WTC11 (cell line): ENCODE data around the gene SUN2. TPM values are rescaled to one million over a fixed set of nuclear protein-coding genes. Genes with fewer than 3 reads are reported as not detected.
A peak's percentile ranks its signal among the peaks of the same experiment; 100 is the strongest.

Experiments used
- ATAC-seq: fragments of 200-7000 bp; cut with Tn5 transposase; 2 replicates; pipeline ENCODE4 v1.10.0; 2021; ENCODE audit warnings: mild to moderate bottlenecking, moderate library complexity
- CTCF ChIA-PET: fragments of 300-600 bp; sonication (Branson Sonifier 250); formaldehyde crosslinking; loops from one replicate; lab custom pipeline; 2021; ENCODE audit warnings: antibody characterized with exemption; lab: Charles Lee
- POLR2A ChIA-PET: fragments of 350-600 bp; sonication (Branson Sonifier 250); formaldehyde crosslinking; loops from one replicate; lab custom pipeline; 2021; ENCODE audit warnings: antibody characterized with exemption; lab: Charles Lee
- DNase-seq: peaks from one replicate; pipeline ENCODE4 v3.0.0; 2021; ENCODE audit warnings: low spot score
- H3K27ac Mint-ChIP-seq: 2 replicates; pipeline ENCODE4 v1.8.0; 2021; ENCODE audit warnings: mixed read lengths
- H3K27me3 Mint-ChIP-seq: 2 replicates; pipeline ENCODE4 v1.8.0; 2021; ENCODE audit warnings: low read depth, mild to moderate bottlenecking, moderate library complexity, mixed read lengths
- H3K36me3 Mint-ChIP-seq: 2 replicates; pipeline ENCODE4 v1.8.0; 2021; ENCODE audit warnings: mixed read lengths
- H3K4me1 Mint-ChIP-seq: 2 replicates; pipeline ENCODE4 v1.8.0; 2022; ENCODE audit warnings: mixed read lengths
- H3K4me3 Mint-ChIP-seq: 2 replicates; pipeline ENCODE4 v1.8.0; 2021; ENCODE audit warnings: mild to moderate bottlenecking, moderate library complexity, mixed read lengths
- H3K9me3 Mint-ChIP-seq: 2 replicates; pipeline ENCODE4 v1.8.0; 2021; ENCODE audit warnings: mixed read lengths
- EMX1 ChIP-seq: fragments of 250-450 bp; sonication (Bioruptor Pico); IDR thresholded peaks from 2 replicates; pipeline ENCODE4 v1.8.0; 2021; ENCODE audit warnings: mild to moderate bottlenecking
- JAZF1 ChIP-seq: fragments of 250-450 bp; sonication (Bioruptor Pico); IDR thresholded peaks from 2 replicates; pipeline ENCODE4 v1.9.0; 2021; ENCODE audit warnings: moderate library complexity, mild to moderate bottlenecking, inconsistent platforms
- JUN ChIP-seq: sonication (generic); formaldehyde crosslinking; IDR thresholded peaks from 2 replicates; pipeline ENCODE4 v1.8.0; 2023; ENCODE audit warnings: mild to moderate bottlenecking, missing genetic modification reagents
- RORB ChIP-seq: fragments of 250-450 bp; sonication (Bioruptor Pico); IDR thresholded peaks from 2 replicates; pipeline ENCODE4 v1.9.0; 2021; ENCODE audit warnings: mild to moderate bottlenecking
- SP1 ChIP-seq: sonication (generic); formaldehyde crosslinking; conservative IDR thresholded peaks from 2 replicates; pipeline ENCODE4 v1.8.1; 2022; ENCODE audit warnings: missing genetic modification reagents
- ZNF232 ChIP-seq: sonication (generic); formaldehyde crosslinking; IDR thresholded peaks from 2 replicates; pipeline ENCODE4 v1.8.0; 2022; ENCODE audit warnings: mild to moderate bottlenecking, missing genetic modification reagents
- total RNA-seq: library from RNA; stranded (reverse); gene quantifications from 3 replicates; pipeline ENCODE4 v1.2.3, GENCODE V29; 2021
- TF ChIP-seq, protein P1 (sequence below): sonication (generic); formaldehyde crosslinking; IDR thresholded peaks from 2 replicates; pipeline ENCODE4 v1.8.0; 2022; ENCODE audit warnings: mild to moderate bottlenecking, missing genetic modification reagents
- TF ChIP-seq, protein P2 (sequence below): sonication (generic); formaldehyde crosslinking; IDR thresholded peaks from 2 replicates; pipeline ENCODE4 v1.8.1; 2023; ENCODE audit warnings: mild to moderate bottlenecking, missing genetic modification reagents
- TF ChIP-seq, protein P3 (sequence below): fragments of 250-450 bp; sonication (Bioruptor Pico); IDR thresholded peaks from 2 replicates; pipeline ENCODE4 v1.9.0; 2021; ENCODE audit warnings: mild to moderate bottlenecking
- TF ChIP-seq, protein P4 (sequence below): sonication (generic); formaldehyde crosslinking; conservative IDR thresholded peaks from 2 replicates; pipeline ENCODE4 v1.8.1; 2022; ENCODE audit warnings: mild to moderate bottlenecking, missing genetic modification reagents
- TF ChIP-seq, protein P5 (sequence below): sonication (generic); formaldehyde crosslinking; IDR thresholded peaks from 2 replicates; pipeline ENCODE4 v1.8.1; 2022; ENCODE audit warnings: mild to moderate bottlenecking, moderate library complexity, missing genetic modification reagents

Gene SUN2
- total RNA-seq, 1 experiment from 2014 or later, result 30.1 TPM

DNA sequence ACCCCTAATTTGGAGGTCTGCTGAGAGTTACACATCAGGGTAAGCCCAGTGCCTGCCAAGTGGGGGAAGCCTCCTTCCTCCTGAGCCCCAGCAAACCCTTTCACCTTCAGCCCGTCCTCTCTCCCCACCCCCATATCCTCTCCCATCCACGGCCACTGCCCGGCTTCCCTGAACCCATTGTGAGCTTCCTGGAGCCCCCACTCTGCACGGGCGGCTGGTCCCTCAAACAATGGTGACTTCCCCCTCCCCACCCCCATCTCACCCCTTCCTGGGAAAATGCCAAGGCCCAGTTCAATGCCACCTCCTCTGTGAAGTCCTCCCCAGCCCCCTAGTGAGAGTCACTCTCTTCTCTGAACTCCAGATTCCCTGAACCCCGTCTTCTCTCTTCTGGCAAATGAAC is 20.3 kb upstream of the SUN2 start:
- no peak for ATAC-seq
- no peak overlapping the region for H3K27ac Mint-ChIP-seq
- TF ChIP-seq JAZF1 (CRISPR knock-in tag) (no peak), SP1 (CRISPR knock-in tag) (no peak), RORB (CRISPR knock-in tag) (no peak)
- TF ChIP-seq, protein P1, sequence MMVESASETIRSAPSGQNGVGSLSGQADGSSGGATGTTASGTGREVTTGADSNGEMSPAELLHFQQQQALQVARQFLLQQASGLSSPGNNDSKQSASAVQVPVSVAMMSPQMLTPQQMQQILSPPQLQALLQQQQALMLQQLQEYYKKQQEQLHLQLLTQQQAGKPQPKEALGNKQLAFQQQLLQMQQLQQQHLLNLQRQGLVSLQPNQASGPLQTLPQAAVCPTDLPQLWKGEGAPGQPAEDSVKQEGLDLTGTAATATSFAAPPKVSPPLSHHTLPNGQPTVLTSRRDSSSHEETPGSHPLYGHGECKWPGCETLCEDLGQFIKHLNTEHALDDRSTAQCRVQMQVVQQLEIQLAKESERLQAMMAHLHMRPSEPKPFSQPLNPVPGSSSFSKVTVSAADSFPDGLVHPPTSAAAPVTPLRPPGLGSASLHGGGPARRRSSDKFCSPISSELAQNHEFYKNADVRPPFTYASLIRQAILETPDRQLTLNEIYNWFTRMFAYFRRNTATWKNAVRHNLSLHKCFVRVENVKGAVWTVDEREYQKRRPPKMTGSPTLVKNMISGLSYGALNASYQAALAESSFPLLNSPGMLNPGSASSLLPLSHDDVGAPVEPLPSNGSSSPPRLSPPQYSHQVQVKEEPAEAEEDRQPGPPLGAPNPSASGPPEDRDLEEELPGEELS (CRISPR knock-in tag), result no peak
- H3K27me3 Mint-ChIP-seq, result no peaks in the 10 kb centered on the region
- ChIA-PET POLR2A (no interaction called here), CTCF (interaction anchor here (1.0 to 2.1 kb wide), 4 partner anchors 10 to 338 kb away, joined by 3 to 9 read pairs (median 6); no protein-coding TSS in a partner anchor)
- no peaks in the 10 kb centered on the region for H3K9me3 Mint-ChIP-seq
- no peak for DNase-seq
- H3K36me3 Mint-ChIP-seq, result no peaks in the 10 kb centered on the region
- peaks cover 17% of the 10 kb centered on the region for H3K4me1 Mint-ChIP-seq
- no peak overlapping the region for H3K4me3 Mint-ChIP-seq

DNA sequence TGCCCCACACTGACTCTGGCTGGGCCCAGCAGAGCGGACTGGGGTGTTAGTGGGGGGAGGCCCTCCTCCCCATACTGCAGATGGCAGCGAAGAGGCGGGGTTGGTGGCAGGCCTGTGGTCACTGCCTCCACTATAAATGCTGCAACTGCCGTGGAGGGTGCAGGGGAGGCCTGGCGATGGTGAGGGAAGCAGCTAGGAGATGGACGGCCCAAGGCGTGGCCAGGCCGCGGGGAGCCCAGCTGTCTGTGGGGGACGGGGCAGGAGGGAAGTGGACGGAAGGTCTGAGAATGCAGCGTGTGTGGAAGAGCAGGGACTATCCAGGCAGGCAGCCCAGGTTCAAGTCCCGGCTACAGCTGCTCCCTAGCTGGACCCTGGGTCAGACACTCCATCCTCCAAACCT is 19.9 kb upstream of the SUN2 start:
- no peak for ATAC-seq
- Mint-ChIP-seq H3K36me3 (no peaks in the 10 kb centered on the region), H3K4me3 (no peak overlapping the region), H3K4me1 (peaks cover 17% of the 10 kb centered on the region), H3K27me3 (no peaks in the 10 kb centered on the region), H3K27ac (peak overlapping the region; percentile 69; the same call in 1 of the 2 replicates), H3K9me3 (no peaks in the 10 kb centered on the region)
- TF ChIP-seq, protein P2, sequence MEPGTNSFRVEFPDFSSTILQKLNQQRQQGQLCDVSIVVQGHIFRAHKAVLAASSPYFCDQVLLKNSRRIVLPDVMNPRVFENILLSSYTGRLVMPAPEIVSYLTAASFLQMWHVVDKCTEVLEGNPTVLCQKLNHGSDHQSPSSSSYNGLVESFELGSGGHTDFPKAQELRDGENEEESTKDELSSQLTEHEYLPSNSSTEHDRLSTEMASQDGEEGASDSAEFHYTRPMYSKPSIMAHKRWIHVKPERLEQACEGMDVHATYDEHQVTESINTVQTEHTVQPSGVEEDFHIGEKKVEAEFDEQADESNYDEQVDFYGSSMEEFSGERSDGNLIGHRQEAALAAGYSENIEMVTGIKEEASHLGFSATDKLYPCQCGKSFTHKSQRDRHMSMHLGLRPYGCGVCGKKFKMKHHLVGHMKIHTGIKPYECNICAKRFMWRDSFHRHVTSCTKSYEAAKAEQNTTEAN, result no peak
- TF ChIP-seq JUN (CRISPR knock-in tag), result no peak
- POLR2A ChIA-PET, result no interaction called here
- CTCF ChIA-PET, result interaction anchor here (1.0 to 2.1 kb wide), 4 partner anchors 10 to 338 kb away, joined by 3 to 9 read pairs (median 6); no protein-coding TSS in a partner anchor
- DNase-seq, result no peak

DNA sequence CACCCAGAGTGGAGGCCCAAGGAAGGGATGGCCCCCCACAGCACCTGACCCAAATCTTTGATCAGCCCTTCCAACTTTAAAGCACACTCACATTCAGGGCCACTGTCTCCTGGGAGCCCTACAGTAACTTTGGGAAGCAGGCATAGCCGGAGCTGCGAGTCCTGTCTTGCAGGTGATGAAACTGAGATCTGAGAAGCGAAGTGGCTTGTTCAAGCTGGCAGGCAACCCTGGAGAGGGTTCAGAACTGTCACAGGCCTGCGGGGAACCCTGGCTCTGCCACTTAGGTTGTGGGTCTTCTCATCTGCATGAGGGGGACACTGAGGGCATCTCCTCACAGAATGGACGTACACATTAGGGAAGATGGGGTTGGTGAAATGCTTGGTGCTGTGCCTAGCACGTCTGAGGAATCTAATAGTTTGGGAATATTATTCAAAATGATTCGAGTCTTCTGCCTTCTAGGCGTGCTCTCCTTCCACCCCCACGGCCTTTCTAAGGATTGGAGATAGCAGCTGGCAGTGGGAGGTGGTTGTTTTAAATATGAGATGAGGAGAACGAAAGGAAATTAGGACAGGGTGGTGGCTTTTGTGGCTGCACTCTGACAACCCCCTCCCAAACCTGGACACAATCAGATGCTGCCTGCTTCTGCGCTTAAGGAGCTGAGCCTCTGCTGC is 18.8 kb upstream of the SUN2 start:
- Mint-ChIP-seq H3K9me3 (no peaks in the 10 kb centered on the region), H3K4me1 (peaks cover 17% of the 10 kb centered on the region), H3K4me3 (no peak overlapping the region), H3K27me3 (no peaks in the 10 kb centered on the region), H3K27ac (no peak overlapping the region), H3K36me3 (no peaks in the 10 kb centered on the region)
- CTCF ChIA-PET, result interaction anchor here (1.5 to 2.1 kb wide), 3 partner anchors 9 to 89 kb away, joined by 3 to 9 read pairs (median 8); no protein-coding TSS in a partner anchor
- TF ChIP-seq, protein P3, sequence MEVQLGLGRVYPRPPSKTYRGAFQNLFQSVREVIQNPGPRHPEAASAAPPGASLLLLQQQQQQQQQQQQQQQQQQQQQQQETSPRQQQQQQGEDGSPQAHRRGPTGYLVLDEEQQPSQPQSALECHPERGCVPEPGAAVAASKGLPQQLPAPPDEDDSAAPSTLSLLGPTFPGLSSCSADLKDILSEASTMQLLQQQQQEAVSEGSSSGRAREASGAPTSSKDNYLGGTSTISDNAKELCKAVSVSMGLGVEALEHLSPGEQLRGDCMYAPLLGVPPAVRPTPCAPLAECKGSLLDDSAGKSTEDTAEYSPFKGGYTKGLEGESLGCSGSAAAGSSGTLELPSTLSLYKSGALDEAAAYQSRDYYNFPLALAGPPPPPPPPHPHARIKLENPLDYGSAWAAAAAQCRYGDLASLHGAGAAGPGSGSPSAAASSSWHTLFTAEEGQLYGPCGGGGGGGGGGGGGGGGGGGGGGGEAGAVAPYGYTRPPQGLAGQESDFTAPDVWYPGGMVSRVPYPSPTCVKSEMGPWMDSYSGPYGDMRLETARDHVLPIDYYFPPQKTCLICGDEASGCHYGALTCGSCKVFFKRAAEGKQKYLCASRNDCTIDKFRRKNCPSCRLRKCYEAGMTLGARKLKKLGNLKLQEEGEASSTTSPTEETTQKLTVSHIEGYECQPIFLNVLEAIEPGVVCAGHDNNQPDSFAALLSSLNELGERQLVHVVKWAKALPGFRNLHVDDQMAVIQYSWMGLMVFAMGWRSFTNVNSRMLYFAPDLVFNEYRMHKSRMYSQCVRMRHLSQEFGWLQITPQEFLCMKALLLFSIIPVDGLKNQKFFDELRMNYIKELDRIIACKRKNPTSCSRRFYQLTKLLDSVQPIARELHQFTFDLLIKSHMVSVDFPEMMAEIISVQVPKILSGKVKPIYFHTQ (CRISPR knock-in tag), result no peak
- TF ChIP-seq, protein P4, sequence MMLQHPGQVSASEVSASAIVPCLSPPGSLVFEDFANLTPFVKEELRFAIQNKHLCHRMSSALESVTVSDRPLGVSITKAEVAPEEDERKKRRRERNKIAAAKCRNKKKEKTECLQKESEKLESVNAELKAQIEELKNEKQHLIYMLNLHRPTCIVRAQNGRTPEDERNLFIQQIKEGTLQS (CRISPR knock-in tag), result no peak
- TF ChIP-seq, protein P5, sequence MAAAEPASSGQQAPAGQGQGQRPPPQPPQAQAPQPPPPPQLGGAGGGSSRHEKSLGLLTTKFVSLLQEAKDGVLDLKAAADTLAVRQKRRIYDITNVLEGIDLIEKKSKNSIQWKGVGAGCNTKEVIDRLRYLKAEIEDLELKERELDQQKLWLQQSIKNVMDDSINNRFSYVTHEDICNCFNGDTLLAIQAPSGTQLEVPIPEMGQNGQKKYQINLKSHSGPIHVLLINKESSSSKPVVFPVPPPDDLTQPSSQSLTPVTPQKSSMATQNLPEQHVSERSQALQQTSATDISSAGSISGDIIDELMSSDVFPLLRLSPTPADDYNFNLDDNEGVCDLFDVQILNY (CRISPR knock-in tag), result no peak
- TF ChIP-seq ZNF232, result no peak
- no peak for TF ChIP-seq EMX1 (CRISPR knock-in tag)
- DNase-seq (no peak), ATAC-seq (no peak)
- POLR2A ChIA-PET, result no interaction called here
